NCI-H524 treated with DMSO at 0.1 percent for 48 hours (cell line): ENCODE measurements around the gene EXOC6B.

Experiments
- DNase-seq: peaks from one replicate; lab custom pipeline; 2025; lab: John Stamatoyannopoulos, UW

The EXOC6B gene

GRCh38 chr2:72271766-72272641, 553.8 kb downstream of the EXOC6B start:
- DNase-seq = no peak

GRCh38 chr2:72271276-72271614, 554.6 kb downstream of the EXOC6B start:
- no peak for DNase-seq

GRCh38 chr2:72270556-72271275, 555.1 kb downstream of the EXOC6B start:
- no peak for DNase-seq

GRCh38 chr2:72263776-72264060, 562.1 kb downstream of the EXOC6B start:
- DNase-seq = no peak

GRCh38 chr2:72263043-72263775, 562.6 kb downstream of the EXOC6B start:
- DNase-seq = no peak

GRCh38 chr2:72261076-72261475, 564.8 kb downstream of the EXOC6B start:
- DNase-seq = no peak

GRCh38 chr2:72255540-72255939, 570.3 kb downstream of the EXOC6B start:
- no peak for DNase-seq

- DNase-seq = no peak
These were observed 570.9 kb downstream of the EXOC6B start for GRCh38 chr2:72254831-72255451.

GRCh38 chr2:72238311-72238710, 587.5 kb downstream of the EXOC6B start:
- no peak for DNase-seq

GRCh38 chr2:72237549-72237948, 588.3 kb downstream of the EXOC6B start:
- no peak for DNase-seq

- no peak for DNase-seq
These were observed 589.3 kb downstream of the EXOC6B start for GRCh38 chr2:72236445-72237067.

- peak; percentile 1 for DNase-seq
These were observed 590.1 kb downstream of the EXOC6B start for GRCh38 chr2:72235497-72236415.

- no peak for DNase-seq
These were observed 592.6 kb downstream of the EXOC6B start for GRCh38 chr2:72233211-72233610.

GRCh38 chr2:72222829-72223564, 602.8 kb downstream of the EXOC6B start:
- no peak for DNase-seq

GRCh38 chr2:72220170-72220569, 605.7 kb downstream of the EXOC6B start:
- DNase-seq = peak; percentile 45

GRCh38 chr2:72214429-72215143, 611.2 kb downstream of the EXOC6B start:
- no peak for DNase-seq

GRCh38 chr2:72212486-72212855, 613.4 kb downstream of the EXOC6B start:
- DNase-seq = no peak

GRCh38 chr2:72211777-72212485, 613.9 kb downstream of the EXOC6B start:
- no peak for DNase-seq

GRCh38 chr2:72211350-72211749, 614.5 kb downstream of the EXOC6B start:
- no peak for DNase-seq
